Mesendoderm (in vitro differentiated cells): ENCODE measurements around the gene COL11A2.

Experiments used
- DNase-seq: peaks from one replicate; pipeline ENCODE4 v3.0.0; 2013
- H2AK5ac ChIP-seq: 2 replicates; pipeline ENCODE4 v1.6.1; 2013; ENCODE audit warnings: low read length, inconsistent platforms
- H2BK120ac ChIP-seq: 2 replicates; pipeline ENCODE4 v1.6.1; 2013; ENCODE audit warnings: low read depth, mild to moderate bottlenecking, low read length, moderate library complexity, mixed read lengths
- H2BK15ac ChIP-seq: replicated peaks from 2 replicates; pipeline ENCODE4 v1.6.1; 2013; ENCODE audit warnings: low read depth, mild to moderate bottlenecking, moderate library complexity
- H2BK5ac ChIP-seq: 2 replicates; pipeline ENCODE4 v1.6.1; 2013; ENCODE audit warnings: low read length, inconsistent platforms
- H3K18ac ChIP-seq: 2 replicates; pipeline ENCODE4 v1.6.1; 2013; ENCODE audit warnings: mild to moderate bottlenecking, low read length, mixed read lengths
- H3K23ac ChIP-seq: one replicate; pipeline ENCODE4 v1.6.1; 2013; ENCODE audit warnings: low read length
- H3K27ac ChIP-seq: 2 replicates; pipeline ENCODE4 v1.5.1; 2013; ENCODE audit warnings: low read depth, mild to moderate bottlenecking, inconsistent platforms, low read length, moderate library complexity
- H3K27me3 ChIP-seq: 2 replicates; pipeline ENCODE4 v1.6.1; 2013; ENCODE audit warnings: low read length, control low read depth, mild to moderate bottlenecking, inconsistent platforms; ENCODE audit not compliant: insufficient read depth, poor library complexity
- H3K36me3 ChIP-seq: 2 replicates; pipeline ENCODE4 v1.6.1; 2013; ENCODE audit warnings: low read length, inconsistent platforms; ENCODE audit not compliant: control insufficient read depth, insufficient read depth
- H3K4ac ChIP-seq: one replicate; pipeline ENCODE4 v1.6.1; 2013; ENCODE audit warnings: low read depth, mild to moderate bottlenecking, low read length, moderate library complexity
- H3K4me1 ChIP-seq: 2 replicates; pipeline ENCODE4 v1.6.1; 2013; ENCODE audit warnings: low read depth, low read length, inconsistent platforms; ENCODE audit not compliant: control insufficient read depth
- H3K4me2 ChIP-seq: 2 replicates; pipeline ENCODE4 v1.6.1; 2013; ENCODE audit warnings: low read length
- H3K4me3 ChIP-seq: 2 replicates; pipeline ENCODE4 v1.5.1; 2013; ENCODE audit warnings: mild to moderate bottlenecking, low read length
- H3K56ac ChIP-seq: one replicate; pipeline ENCODE4 v1.6.1; 2013; ENCODE audit warnings: low read length
- H3K79me1 ChIP-seq: 2 replicates; pipeline ENCODE4 v1.6.1; 2013; ENCODE audit warnings: low read length, inconsistent platforms
- H3K79me2 ChIP-seq: 2 replicates; pipeline ENCODE4 v1.6.1; 2013; ENCODE audit warnings: mild to moderate bottlenecking, low read length; ENCODE audit not compliant: control insufficient read depth, insufficient read depth
- H3K9ac ChIP-seq: 2 replicates; pipeline ENCODE4 v1.6.1; 2013; ENCODE audit warnings: low read length, inconsistent platforms
- H4K5ac ChIP-seq: one replicate; pipeline ENCODE4 v1.6.1; 2013; ENCODE audit warnings: low read length
- H4K8ac ChIP-seq: one replicate; pipeline ENCODE4 v1.6.1; 2013; ENCODE audit warnings: low read depth, mild to moderate bottlenecking, control low read depth, low read length, moderate library complexity
- WGBS: extraction: QIAGEN DNeasy Blood & Tissue Kit; methylation state at CpG from one replicate; pipeline ENCODE4 v1.1.7; 2013; ENCODE audit warnings: low lambda C conversion rate, missing lambda C conversion rate; ENCODE audit not compliant: insufficient coverage; ENCODE audit errors: extremely low coverage; 5-methylcytosine and 5-hydroxymethylcytosine counted together

COL11A2 gene

GRCh38 chr6:33209856-33210255, 17.6 kb upstream of the COL11A2 start:
- Histone ChIP-seq H2BK5ac (no peak overlapping the region), H3K27me3 (no peaks in the 10 kb centered on the region), H3K79me1 (peaks cover 4% of the 10 kb centered on the region), H3K36me3 (no peaks in the 10 kb centered on the region), H4K8ac (no peak overlapping the region), H3K27ac (no peak overlapping the region), H3K18ac (no peak overlapping the region), H3K4ac (no peak overlapping the region), H4K5ac (no peak overlapping the region), H2BK15ac (no peak overlapping the region), H2BK120ac (no peak overlapping the region), H3K56ac (no peak overlapping the region), H3K79me2 (no peaks in the 10 kb centered on the region), H3K4me3 (no peak overlapping the region), H2AK5ac (no peak overlapping the region), H3K4me1 (peaks cover 4% of the 10 kb centered on the region), H3K4me2 (no peak overlapping the region), H3K9ac (no peak overlapping the region), H3K23ac (no peak overlapping the region)
- WGBS = no CpG with 5 or more reads among the region's 10 CpGs
- no peak for DNase-seq

DNA sequence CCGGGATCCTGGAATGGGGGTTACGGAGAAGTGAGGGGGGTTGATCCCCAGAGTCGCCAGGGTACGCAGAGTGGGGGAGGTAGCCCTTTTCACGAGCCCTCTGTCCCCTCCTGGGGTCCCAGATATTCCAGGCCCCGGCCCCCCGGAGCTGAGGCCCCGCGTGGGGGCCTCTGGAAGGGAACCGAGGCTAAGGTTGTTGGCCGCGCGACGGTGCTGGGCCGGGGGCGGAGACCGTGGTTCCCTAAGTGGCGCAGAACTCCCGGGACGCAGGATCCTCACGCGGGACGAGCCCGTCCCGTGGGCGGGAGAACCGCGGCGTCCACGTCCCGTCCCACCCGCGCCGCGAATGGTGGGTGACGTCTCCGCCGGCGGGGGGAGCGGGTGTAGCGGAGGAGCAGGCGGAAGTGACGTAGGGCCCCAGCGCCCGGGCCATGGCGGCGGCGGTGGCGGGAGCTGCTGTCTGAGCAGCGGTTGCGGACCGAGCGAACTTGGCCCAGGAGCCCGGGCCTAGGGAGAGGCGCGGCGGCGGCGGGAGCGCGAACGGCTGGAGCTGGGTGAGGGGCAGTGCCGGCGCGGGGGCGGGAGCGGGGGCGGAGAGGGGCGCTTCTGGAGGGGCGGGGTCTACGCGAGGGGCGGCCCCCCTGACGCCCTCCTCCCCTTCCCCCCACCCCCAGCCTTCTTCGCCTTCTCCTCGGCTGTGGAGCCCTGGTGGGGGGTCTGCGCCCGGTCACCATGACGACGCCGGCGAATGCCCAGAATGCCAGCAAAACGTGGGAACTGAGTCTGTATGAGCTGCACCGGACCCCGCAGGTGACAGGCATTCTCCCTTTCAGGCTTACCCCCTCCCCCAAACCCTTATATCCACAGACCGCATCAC, 16.1 kb upstream of the COL11A2 start, which contains the start of gene RING1:
Gene RING1, plus strand, starts transcription at position 410 of the 877 bp plus-strand sequence. Its CDS starts 323 bp downstream, at position 733.
- Histone ChIP-seq H3K56ac (peak within 1 kb of the TSS; percentile 96), H3K18ac (peak within 1 kb of the TSS; percentile 84), H2AK5ac (no peak within 1 kb of the TSS), H3K23ac (no peak within 1 kb of the TSS), H3K4me1 (peaks cover 4% of the 10 kb centered on the region), H3K4me2 (peak within 1 kb of the TSS; percentile 99), H3K4me3 (peak within 1 kb of the TSS; percentile 81), H4K5ac (no peak within 1 kb of the TSS), H3K9ac (peak within 1 kb of the TSS; percentile 86), H4K8ac (peak within 1 kb of the TSS; percentile 3), H2BK15ac (no peak within 1 kb of the TSS), H3K27me3 (no peaks in the 10 kb centered on the region), H2BK120ac (no peak within 1 kb of the TSS), H3K79me2 (no peaks in the 10 kb centered on the region), H2BK5ac (no peak within 1 kb of the TSS), H3K27ac (peak within 1 kb of the TSS; percentile 74), H3K4ac (peak within 1 kb of the TSS; percentile 66), H3K36me3 (peaks cover 3% of the 10 kb centered on the region), H3K79me1 (peaks cover 4% of the 10 kb centered on the region)
- peak; percentile 86 for DNase-seq
- no CpG with 5 or more reads among the region's 86 CpGs for WGBS

DNA sequence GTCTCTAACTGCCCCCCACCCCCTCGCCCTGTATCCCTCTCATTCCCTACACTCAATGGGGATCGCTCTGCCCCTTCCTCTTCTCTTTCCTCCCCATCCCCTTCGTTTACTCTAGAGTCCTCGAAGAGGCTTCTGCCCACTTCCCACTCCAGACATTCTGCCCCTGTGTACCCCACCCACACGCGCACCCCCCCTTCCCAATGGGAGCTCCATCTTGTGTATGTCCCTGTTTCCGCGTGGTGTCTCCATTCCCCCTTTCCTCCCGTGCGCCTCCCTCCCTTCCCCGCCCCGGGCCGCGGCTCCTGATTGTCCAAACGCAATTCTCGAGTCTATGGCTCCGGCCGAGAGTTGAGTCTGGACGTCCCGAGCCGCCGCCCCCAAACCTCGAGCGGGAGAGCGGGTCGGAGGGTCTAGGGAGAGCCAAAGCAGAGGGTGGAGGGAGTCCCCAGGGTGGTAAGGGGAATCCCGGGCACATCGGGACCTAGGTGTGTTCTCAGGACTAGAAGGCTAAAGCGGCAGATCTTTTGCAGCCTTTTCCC, 15.4 kb upstream of the COL11A2 start:
- Histone ChIP-seq H3K36me3 (peaks cover 8% of the 10 kb centered on the region), H2AK5ac (no peak overlapping the region), H2BK120ac (no peak overlapping the region), H4K5ac (no peak overlapping the region), H3K4ac (peak overlapping the region; percentile 66), H3K9ac (peak overlapping the region; percentile 86), H2BK15ac (no peak overlapping the region), H3K27me3 (no peaks in the 10 kb centered on the region), H3K56ac (peak overlapping the region; percentile 96), H3K4me2 (peak overlapping the region; percentile 99), H3K79me1 (peaks cover 7% of the 10 kb centered on the region), H3K27ac (no peak overlapping the region), H4K8ac (peak overlapping the region; percentile 3), H2BK5ac (no peak overlapping the region), H3K4me3 (peak overlapping the region; percentile 81), H3K79me2 (peaks cover 1% of the 10 kb centered on the region), H3K18ac (peak overlapping the region; percentile 84), H3K23ac (no peak overlapping the region), H3K4me1 (peaks cover 4% of the 10 kb centered on the region)
- no peak for DNase-seq
- WGBS = no CpG with 5 or more reads among the region's 29 CpGs

- Histone ChIP-seq H3K4me1 (peaks cover 7% of the 10 kb centered on the region), H3K9ac (peak overlapping the region; percentile 86), H2BK120ac (no peak overlapping the region), H3K18ac (peak overlapping the region; percentile 9), H3K4me2 (peak overlapping the region; percentile 99), H4K5ac (no peak overlapping the region), H3K4me3 (no peak overlapping the region), H3K56ac (peak overlapping the region; percentile 96), H3K79me2 (peaks cover 7% of the 10 kb centered on the region), H3K79me1 (peaks cover 14% of the 10 kb centered on the region), H3K4ac (no peak overlapping the region), H2BK5ac (no peak overlapping the region), H3K36me3 (peaks cover 12% of the 10 kb centered on the region), H4K8ac (no peak overlapping the region), H2BK15ac (no peak overlapping the region), H2AK5ac (no peak overlapping the region), H3K23ac (no peak overlapping the region), H3K27me3 (no peaks in the 10 kb centered on the region), H3K27ac (no peak overlapping the region)
- no CpG with 5 or more reads among the region's 20 CpGs for WGBS
- peak; percentile 63 for DNase-seq
Observed at GRCh38 chr6:33206864-33207551, 14.7 kb upstream of the COL11A2 start.

GRCh38 chr6:33206027-33206863, 14.0 kb upstream of the COL11A2 start:
- no CpG with 5 or more reads among the region's 3 CpGs for WGBS
- no peak overlapping the region for H2BK120ac ChIP-seq
- no peak for DNase-seq
- no peak overlapping the region for H3K4ac ChIP-seq
- no peak overlapping the region for H3K9ac ChIP-seq
- H3K18ac ChIP-seq = no peak overlapping the region
- H3K79me1 ChIP-seq = peaks cover 21% of the 10 kb centered on the region
- H2BK15ac ChIP-seq = no peak overlapping the region
- H3K23ac ChIP-seq = peak overlapping the region; percentile 60
- H3K27ac ChIP-seq = no peak overlapping the region
- no peak overlapping the region for H3K4me3 ChIP-seq
- H3K4me1 ChIP-seq = peaks cover 15% of the 10 kb centered on the region
- H3K4me2 ChIP-seq = no peak overlapping the region
- no peak overlapping the region for H4K5ac ChIP-seq
- H4K8ac ChIP-seq = no peak overlapping the region
- peaks cover 14% of the 10 kb centered on the region for H3K79me2 ChIP-seq
- H2BK5ac ChIP-seq = no peak overlapping the region
- H3K56ac ChIP-seq = no peak overlapping the region
- no peaks in the 10 kb centered on the region for H3K27me3 ChIP-seq
- peaks cover 12% of the 10 kb centered on the region for H3K36me3 ChIP-seq
- H2AK5ac ChIP-seq = no peak overlapping the region
